Ovary (tissue), 9 donors: Measurements from ENCODE around the gene GABRG3. TPM values are rescaled to one million over a fixed set of nuclear protein-coding genes. Genes with fewer than 3 reads are reported as not detected.

Experiments
- DNase-seq, 5 donors: peaks; one replicate each; pipeline ENCODE4 v3.0.0-alpha.2; 2019 to 2020
- H3K27ac ChIP-seq, 2 donors: fragments of 200-600 bp; one replicate each; pipeline versions ENCODE4 v1.5.1 to v1.8.0; 2019 to 2022
- H3K27me3 ChIP-seq: fragments of 200-600 bp; one replicate; pipeline ENCODE4 v1.8.0; 2022
- H3K36me3 ChIP-seq: fragments of 200-600 bp; sonication (generic); one replicate; pipeline ENCODE4 v1.5.1; 2019
- H3K4me1 ChIP-seq: one replicate; pipeline ENCODE4 v1.8.1; 2013; ENCODE audit warnings: mild to moderate bottlenecking, moderate library complexity; ENCODE audit not compliant: insufficient read depth
- H3K4me3 ChIP-seq: fragments of 200-600 bp; sonication (generic); one replicate; pipeline ENCODE4 v1.5.1; 2017
- H3K9me3 ChIP-seq, 2 donors: fragments of 200-600 bp in 1 of 2; sonication (generic) in 1 of 2; one replicate each; pipeline versions ENCODE4 v1.5.1 to v1.8.1; 2013 to 2019; ENCODE audit warnings: mild to moderate bottlenecking in 1 of 2, moderate library complexity in 1 of 2
- CTCF ChIP-seq, 3 donors: fragments of 450-650 bp in 2 of 3; fragments of 200-600 bp in 1 of 3; IDR thresholded peaks; one replicate each; pipeline versions ENCODE4 v1.5.1 to v1.8.0; 2016 to 2022; ENCODE audit warnings: antibody characterized with exemption in 3 of 3, mild to moderate bottlenecking in 1 of 3
- EP300 ChIP-seq: sonication (generic); formaldehyde crosslinking; IDR thresholded peaks from one replicate; pipeline ENCODE4 v1.6.1; 2017; ENCODE audit warnings: antibody characterized with exemption
- POLR2A ChIP-seq: fragments of 450-650 bp; IDR thresholded peaks from one replicate; pipeline ENCODE4 v1.6.1; 2017; ENCODE audit warnings: antibody characterized with exemption, mild to moderate bottlenecking, moderate library complexity
- WGBS, 3 donors: extraction: QIAGEN DNeasy Blood & Tissue Kit in 1 of 3; methylation state at CpG; one replicate each; pipeline versions ENCODE4 v1.1.5 to v1.1.7; 2013 to 2017; 5-methylcytosine and 5-hydroxymethylcytosine counted together
- intact Hi-C, 4 donors: fragments of 100-400 bp; cut with DNase I; formaldehyde crosslinking; loops; one replicate each; pipeline versions ENCODE4 v1.11.0 to v1.15.1; 2022 to 2023
- polyA plus RNA-seq, 2 donors: library from polyadenylated mRNA; stranded (reverse); fragments of 200-250 nt in 1 of 2; fragments of 350-450 nt in 1 of 2; fragmentation: Illumina TruSeq in 1 of 2; extraction: RNeasy Lipid Tissue Mini Kit (QIAGEN cat#74804) in 1 of 2; gene quantifications; one replicate each; pipeline ENCODE4 v1.2.3, GENCODE V29; 2013 to 2014
- total RNA-seq, 7 donors: library from RNA; depleted of rRNA in 2 of 7; stranded (reverse); fragments of >200 nt in 2 of 7; fragmentation: NEBNext Ultra II Directional in 3 of 7; extraction: Animal tissue kit (Norgen Biotek cat#: 25700) in 3 of 7; gene quantifications; one replicate each; pipeline versions ENCODE4 v1.1.0 to v1.2.4, GENCODE V29; 2016 to 2023
- donor health status: DM: no; HTN: no; CAD: no; lungs with moderate emphysema.
- donor health status: DM: no; HTN: no; CAD: no.
- donor health status: Bipolar disorder and iron deficiency.
- donor health status: DM: yes; HTN: yes; CAD: no.
- donor health status: DM: no; HTN: no; CAD: no.
- donor health status: DM: yes; HTN: yes; CAD: no.

GABRG3 gene
- total and polyA plus RNA-seq, 9 donors, result 0.01 to 0.18 (median 0.13) TPM; not detected in 6

GRCh38 chr15:27094235-27094634 is 123.3 kb downstream of the GABRG3 start:
- H3K27ac ChIP-seq, result no peak overlapping the region
- no peaks in the 10 kb centered on the region for H3K36me3 ChIP-seq
- no peaks in the 10 kb centered on the region for H3K27me3 ChIP-seq
- intact Hi-C loops, result no loop called here
- no peak overlapping the region for H3K4me3 ChIP-seq
- TF ChIP-seq POLR2A (no peak), EP300 (no peak), CTCF (IDR thresholded peaks at IDR 0.05) (no peak)
- no peaks in the 10 kb centered on the region for H3K9me3 ChIP-seq
- DNase-seq, result no peak
- 44 to 61% (median 52%) methylated on average over 1 of the region's 1 CpG for WGBS, 3 donors
- no peaks in the 10 kb centered on the region for H3K4me1 ChIP-seq

GRCh38 chr15:27095886-27096624 is 125.1 kb downstream of the GABRG3 start:
- Histone ChIP-seq H3K4me1 (no peaks in the 10 kb centered on the region), H3K4me3 (no peak overlapping the region), H3K27me3 (no peaks in the 10 kb centered on the region), H3K27ac (no peak overlapping the region), H3K9me3 (no peaks in the 10 kb centered on the region), H3K36me3 (no peaks in the 10 kb centered on the region)
- TF ChIP-seq POLR2A (no peak), CTCF (IDR thresholded peaks at IDR 0.05) (no peak)
- DNase-seq, result no peak
- 59 to 69% (median 60%) methylated on average over 8 of the region's 8 CpGs for WGBS, 3 donors
- intact Hi-C loops, result no loop called here

- no peak for DNase-seq
- no peak for TF ChIP-seq POLR2A
- no peak overlapping the region for H3K4me3 ChIP-seq
- 68 to 80% (median 76%) methylated on average over 3 of the region's 3 CpGs for WGBS, 3 donors
- H3K4me1 ChIP-seq, result no peaks in the 10 kb centered on the region
- H3K27ac ChIP-seq, result no peak overlapping the region
- H3K9me3 ChIP-seq, result no peaks in the 10 kb centered on the region
- intact Hi-C loops, result no loop called here
- no peaks in the 10 kb centered on the region for H3K36me3 ChIP-seq
- H3K27me3 ChIP-seq, result no peaks in the 10 kb centered on the region
These were observed 126.5 kb downstream of the GABRG3 start for GRCh38 chr15:27097506-27097905.

- WGBS, 3 donors, result 79 to 80% (median 80%) methylated on average over 9 of the region's 9 CpGs
- no peaks in the 10 kb centered on the region for H3K36me3 ChIP-seq
- no peak overlapping the region for H3K27ac ChIP-seq
- intact Hi-C loops, result loop anchor here in 1 of 4 donors (5.0 kb wide), 1 partner anchor 430 kb away; no protein-coding TSS in a partner anchor
- H3K4me1 ChIP-seq, result no peaks in the 10 kb centered on the region
- H3K4me3 ChIP-seq, result no peak overlapping the region
- no peak for TF ChIP-seq CTCF (IDR thresholded peaks at IDR 0.05)
- TF ChIP-seq EP300, result no peak
- no peak for TF ChIP-seq POLR2A
- DNase-seq, result no peak
- H3K27me3 ChIP-seq, result no peaks in the 10 kb centered on the region
- H3K9me3 ChIP-seq, result no peaks in the 10 kb centered on the region
These were observed 131.0 kb downstream of the GABRG3 start for GRCh38 chr15:27101982-27102381.

GRCh38 chr15:27111323-27111722 is 140.3 kb downstream of the GABRG3 start:
- TF ChIP-seq POLR2A (no peak), EP300 (no peak), CTCF (IDR thresholded peaks at IDR 0.05) (no peak)
- H3K27me3 ChIP-seq, result no peaks in the 10 kb centered on the region
- H3K36me3 ChIP-seq, result no peaks in the 10 kb centered on the region
- no peaks in the 10 kb centered on the region for H3K4me1 ChIP-seq
- intact Hi-C loops, result no loop called here
- H3K27ac ChIP-seq, result no peak overlapping the region
- WGBS, 3 donors, result 81 to 88% (median 85%) methylated on average over 4 of the region's 4 CpGs
- no peak overlapping the region for H3K4me3 ChIP-seq
- no peak for DNase-seq
- no peaks in the 10 kb centered on the region for H3K9me3 ChIP-seq
